HL-60/S4 treated with phorbol 12-myristate 13-acetate at 8.2 ng/mL for 4 days and 3 days (cell line): ENCODE results near the gene HSPB6.

Source experiments
- in situ Hi-C: fragments of 300-500 bp; cut with MboI; formaldehyde crosslinking; loops from 2 replicates; pipeline ENCODE4 v1.15.0; 2022; ENCODE audit warnings: low sequenced_read_pairs

HSPB6 gene

GRCh38 chr19:35717665-35718344 lies 39.0 kb downstream of the HSPB6 start, which contains the start of gene KMT2B:
TSS of gene KMT2B (plus strand) at chr19:35718003. CDS start at chr19:35718019, 16 bp downstream.
- in situ Hi-C loops, result no loop called here

- in situ Hi-C loops, result no loop called here
Measured at GRCh38 chr19:35716801-35717664, 39.8 kb downstream of the HSPB6 start.

GRCh38 chr19:35715981-35716800 lies 40.6 kb downstream of the HSPB6 start:
- in situ Hi-C loops, result no loop called here

- in situ Hi-C loops, result no loop called here
Measured at GRCh38 chr19:35715355-35715809, 41.4 kb downstream of the HSPB6 start.

GRCh38 chr19:35714601-35715354 lies 42.1 kb downstream of the HSPB6 start:
- in situ Hi-C loops, result no loop called here

- in situ Hi-C loops, result no loop called here
Measured at GRCh38 chr19:35713904-35714495, 42.8 kb downstream of the HSPB6 start.

- in situ Hi-C loops, result no loop called here
Measured at GRCh38 chr19:35713506-35713850, 43.4 kb downstream of the HSPB6 start.

- in situ Hi-C loops, result no loop called here
Measured at GRCh38 chr19:35712567-35713505, 44.0 kb downstream of the HSPB6 start.

- in situ Hi-C loops, result no loop called here
Measured at GRCh38 chr19:35710784-35711723, 45.8 kb downstream of the HSPB6 start.

- in situ Hi-C loops, result no loop called here
Measured at GRCh38 chr19:35708391-35708790, 48.4 kb downstream of the HSPB6 start.
